Measurements from ENCODE around the gene POFUT2.

DNA sequence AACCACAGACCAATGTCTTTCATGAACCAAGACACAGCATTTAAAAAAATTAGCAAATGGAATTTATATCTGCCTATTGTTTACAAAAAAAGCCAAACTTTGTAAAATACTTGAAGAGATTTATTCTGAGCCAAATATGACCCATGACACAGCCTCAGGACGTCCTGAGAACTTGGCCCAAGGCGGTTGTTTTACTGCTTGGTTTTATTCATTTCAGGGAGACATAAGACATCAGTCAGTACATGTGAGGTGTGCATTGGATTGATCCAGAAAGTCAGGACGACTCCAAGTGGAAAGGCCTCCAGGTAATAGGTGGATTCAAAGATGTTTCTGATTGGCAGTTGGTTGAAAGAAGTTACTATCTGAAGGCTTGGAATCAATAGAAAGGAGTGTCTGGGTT, 1.4 kb upstream of the POFUT2 start:
- TF ChIP-seq POLR2A (IDR thresholded peaks at IDR 0.05) = no peak
- TF ChIP-seq, protein P1, sequence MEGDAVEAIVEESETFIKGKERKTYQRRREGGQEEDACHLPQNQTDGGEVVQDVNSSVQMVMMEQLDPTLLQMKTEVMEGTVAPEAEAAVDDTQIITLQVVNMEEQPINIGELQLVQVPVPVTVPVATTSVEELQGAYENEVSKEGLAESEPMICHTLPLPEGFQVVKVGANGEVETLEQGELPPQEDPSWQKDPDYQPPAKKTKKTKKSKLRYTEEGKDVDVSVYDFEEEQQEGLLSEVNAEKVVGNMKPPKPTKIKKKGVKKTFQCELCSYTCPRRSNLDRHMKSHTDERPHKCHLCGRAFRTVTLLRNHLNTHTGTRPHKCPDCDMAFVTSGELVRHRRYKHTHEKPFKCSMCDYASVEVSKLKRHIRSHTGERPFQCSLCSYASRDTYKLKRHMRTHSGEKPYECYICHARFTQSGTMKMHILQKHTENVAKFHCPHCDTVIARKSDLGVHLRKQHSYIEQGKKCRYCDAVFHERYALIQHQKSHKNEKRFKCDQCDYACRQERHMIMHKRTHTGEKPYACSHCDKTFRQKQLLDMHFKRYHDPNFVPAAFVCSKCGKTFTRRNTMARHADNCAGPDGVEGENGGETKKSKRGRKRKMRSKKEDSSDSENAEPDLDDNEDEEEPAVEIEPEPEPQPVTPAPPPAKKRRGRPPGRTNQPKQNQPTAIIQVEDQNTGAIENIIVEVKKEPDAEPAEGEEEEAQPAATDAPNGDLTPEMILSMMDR (IDR thresholded peaks at IDR 0.05) = no peak
- no peak for TF ChIP-seq EP300 (IDR thresholded peaks at IDR 0.05)

Data from ovary (tissue), 3 donors.